ENCODE data around the gene FBXL2. TPM values are rescaled to one million over a fixed set of nuclear protein-coding genes. Genes with fewer than 3 reads are reported as not detected.

FBXL2 gene
- total RNA-seq, 1 donor from 2014 or later = 23.3 TPM

DNA sequence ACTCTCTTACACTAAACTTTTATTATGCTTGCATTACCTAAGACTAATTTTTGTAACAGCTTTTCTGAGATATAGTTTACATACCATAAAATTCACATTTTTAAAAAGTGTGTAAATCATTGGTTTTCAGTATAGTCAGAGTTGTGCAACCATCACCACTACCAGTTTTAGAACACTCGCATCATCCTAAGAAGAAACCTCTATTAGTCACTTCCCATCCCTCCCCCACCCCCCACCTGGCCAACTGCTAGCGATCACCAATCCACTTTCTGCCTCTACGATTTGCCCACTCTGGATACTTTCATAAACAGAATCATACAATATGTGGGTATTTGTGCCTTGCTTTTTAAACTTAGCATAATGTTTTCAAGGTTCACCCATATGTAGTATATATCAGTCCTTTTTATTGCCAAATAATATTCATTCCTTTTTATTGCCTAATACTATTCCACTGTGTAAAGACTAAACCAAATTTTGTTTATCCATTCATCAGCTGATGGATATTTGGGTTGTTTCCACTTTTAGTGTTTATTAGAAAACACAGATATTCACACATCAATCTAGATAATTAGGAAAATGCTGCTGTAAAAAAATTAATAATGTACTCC is 139.9 kb downstream of the FBXL2 start:
- Mint-ChIP-seq H3K4me1 (ENCODE audit: low read depth, unreplicated experiment) (peaks cover 9% of the 10 kb centered on the region), H3K36me3 (ENCODE audit: low read depth, unreplicated experiment) (peaks cover 22% of the 10 kb centered on the region), H3K27me3 (ENCODE audit: low read depth, unreplicated experiment) (no peaks in the 10 kb centered on the region), H3K4me3 (ENCODE audit: unreplicated experiment) (no peak overlapping the region), H3K9me3 (ENCODE audit: unreplicated experiment) (peaks cover 2% of the 10 kb centered on the region), H3K27ac (ENCODE audit: unreplicated experiment) (peak overlapping the region; percentile 14)
- FAIRE-seq (no peak), DNase-seq (ENCODE audit: low read depth) (no peak)
- Histone ChIP-seq H2AFZ (ENCODE audit: low read depth, low read length) (no peak overlapping the region), H3K4me1 (ENCODE audit: insufficient read depth, low read length) (no peaks in the 10 kb centered on the region), H3K4me2 (ENCODE audit: low read length) (peak overlapping the region; percentile 8), H3K9ac (ENCODE audit: low read length) (no peak overlapping the region), H3K4me3 (ENCODE audit: insufficient read depth, low read depth, low read length) (no peak overlapping the region), H3K36me3 (ENCODE audit: insufficient read depth, low read length) (peaks cover 23% of the 10 kb centered on the region), H3K9me3 (ENCODE audit: insufficient read depth, low read depth, low read length) (no peaks in the 10 kb centered on the region), H4K20me1 (ENCODE audit: insufficient read depth, low read length) (peaks cover 66% of the 10 kb centered on the region), H3K79me2 (ENCODE audit: insufficient read depth, low read length) (peaks cover 88% of the 10 kb centered on the region), H3K27ac (ENCODE audit: low read depth, low read length) (no peak overlapping the region), H3K27me3 (ENCODE audit: insufficient read depth, low read length) (no peaks in the 10 kb centered on the region)
- no peak for TF ChIP-seq EZH2 (IDR thresholded peaks at IDR 0.05; ENCODE audit: insufficient read depth, low read length)
- TF ChIP-seq, protein P1, sequence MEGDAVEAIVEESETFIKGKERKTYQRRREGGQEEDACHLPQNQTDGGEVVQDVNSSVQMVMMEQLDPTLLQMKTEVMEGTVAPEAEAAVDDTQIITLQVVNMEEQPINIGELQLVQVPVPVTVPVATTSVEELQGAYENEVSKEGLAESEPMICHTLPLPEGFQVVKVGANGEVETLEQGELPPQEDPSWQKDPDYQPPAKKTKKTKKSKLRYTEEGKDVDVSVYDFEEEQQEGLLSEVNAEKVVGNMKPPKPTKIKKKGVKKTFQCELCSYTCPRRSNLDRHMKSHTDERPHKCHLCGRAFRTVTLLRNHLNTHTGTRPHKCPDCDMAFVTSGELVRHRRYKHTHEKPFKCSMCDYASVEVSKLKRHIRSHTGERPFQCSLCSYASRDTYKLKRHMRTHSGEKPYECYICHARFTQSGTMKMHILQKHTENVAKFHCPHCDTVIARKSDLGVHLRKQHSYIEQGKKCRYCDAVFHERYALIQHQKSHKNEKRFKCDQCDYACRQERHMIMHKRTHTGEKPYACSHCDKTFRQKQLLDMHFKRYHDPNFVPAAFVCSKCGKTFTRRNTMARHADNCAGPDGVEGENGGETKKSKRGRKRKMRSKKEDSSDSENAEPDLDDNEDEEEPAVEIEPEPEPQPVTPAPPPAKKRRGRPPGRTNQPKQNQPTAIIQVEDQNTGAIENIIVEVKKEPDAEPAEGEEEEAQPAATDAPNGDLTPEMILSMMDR (IDR thresholded peaks at IDR 0.05; ENCODE audit: insufficient read depth, low read depth, low read length) = no peak

DNA sequence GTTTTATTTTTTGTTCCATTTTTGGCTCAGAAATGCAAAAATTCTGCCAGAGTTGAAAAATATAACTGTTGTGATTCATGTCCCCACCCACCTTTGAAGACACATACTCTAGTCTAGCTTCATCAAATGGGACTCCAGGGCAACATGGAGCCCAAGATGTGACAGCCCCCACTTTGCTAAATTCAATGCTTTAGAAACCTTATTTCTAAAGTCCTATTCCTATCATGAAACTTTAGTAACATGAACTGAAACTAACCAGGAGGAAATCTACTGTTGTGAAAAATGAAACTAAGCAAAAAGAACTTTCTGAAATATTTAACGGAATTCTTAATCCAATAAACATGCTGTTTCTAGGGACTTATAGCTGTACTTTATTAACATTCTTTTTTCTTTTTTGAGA is 142.7 kb downstream of the FBXL2 start:
- Histone ChIP-seq H3K4me3 (ENCODE audit: insufficient read depth, low read depth, low read length) (no peak overlapping the region), H2AFZ (ENCODE audit: low read depth, low read length) (no peak overlapping the region), H3K27me3 (ENCODE audit: insufficient read depth, low read length) (no peaks in the 10 kb centered on the region), H3K79me2 (ENCODE audit: insufficient read depth, low read length) (peaks cover 91% of the 10 kb centered on the region), H3K4me2 (ENCODE audit: low read length) (no peak overlapping the region), H4K20me1 (ENCODE audit: insufficient read depth, low read length) (peaks cover 67% of the 10 kb centered on the region), H3K36me3 (ENCODE audit: insufficient read depth, low read length) (peaks cover 20% of the 10 kb centered on the region), H3K9me3 (ENCODE audit: insufficient read depth, low read depth, low read length) (no peaks in the 10 kb centered on the region), H3K4me1 (ENCODE audit: insufficient read depth, low read length) (no peaks in the 10 kb centered on the region), H3K27ac (ENCODE audit: low read depth, low read length) (no peak overlapping the region), H3K9ac (ENCODE audit: low read length) (no peak overlapping the region)
- no peak for FAIRE-seq
- Mint-ChIP-seq H3K4me1 (ENCODE audit: low read depth, unreplicated experiment) (peaks cover 16% of the 10 kb centered on the region), H3K27ac (ENCODE audit: unreplicated experiment) (no peak overlapping the region), H3K4me3 (ENCODE audit: unreplicated experiment) (no peak overlapping the region), H3K9me3 (ENCODE audit: unreplicated experiment) (peaks cover 2% of the 10 kb centered on the region), H3K27me3 (ENCODE audit: low read depth, unreplicated experiment) (no peaks in the 10 kb centered on the region), H3K36me3 (ENCODE audit: low read depth, unreplicated experiment) (peaks cover 24% of the 10 kb centered on the region)
- no peak for TF ChIP-seq EZH2 (IDR thresholded peaks at IDR 0.05; ENCODE audit: insufficient read depth, low read length)
- TF ChIP-seq, protein P1 (IDR thresholded peaks at IDR 0.05; ENCODE audit: insufficient read depth, low read depth, low read length) = no peak
- no peak for DNase-seq (ENCODE audit: low read depth)

DNA sequence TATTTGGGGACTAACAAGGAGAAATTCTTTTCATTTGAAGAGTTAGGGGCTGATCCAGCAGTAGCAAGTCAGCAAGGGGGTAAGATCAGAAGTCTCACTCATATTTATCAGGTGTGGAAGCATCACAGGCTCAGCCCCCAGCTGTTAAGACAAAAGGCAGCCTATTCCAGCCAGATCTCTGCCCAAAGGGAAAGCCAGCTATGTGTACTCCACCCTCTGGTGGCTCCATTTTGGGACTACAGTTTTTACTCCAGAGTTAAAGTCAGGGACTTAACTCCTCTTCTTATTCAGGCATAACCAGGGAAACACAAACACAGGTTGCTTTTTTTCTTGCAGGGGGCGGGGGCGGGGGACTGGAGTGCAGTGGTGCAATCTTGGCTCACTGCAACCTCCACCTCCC is 143.7 kb downstream of the FBXL2 start:
- no peaks in the 10 kb centered on the region for H3K9me3 ChIP-seq (ENCODE audit: insufficient read depth, low read depth, low read length)
- peaks cover 65% of the 10 kb centered on the region for H4K20me1 ChIP-seq (ENCODE audit: insufficient read depth, low read length)
- peaks cover under 1% of the 10 kb centered on the region for H3K4me1 ChIP-seq (ENCODE audit: insufficient read depth, low read length)
- Mint-ChIP-seq H3K36me3 (ENCODE audit: low read depth, unreplicated experiment) (peaks cover 25% of the 10 kb centered on the region), H3K9me3 (ENCODE audit: unreplicated experiment) (peaks cover 2% of the 10 kb centered on the region), H3K4me1 (ENCODE audit: low read depth, unreplicated experiment) (peaks cover 22% of the 10 kb centered on the region), H3K27ac (ENCODE audit: unreplicated experiment) (no peak overlapping the region), H3K27me3 (ENCODE audit: low read depth, unreplicated experiment) (no peaks in the 10 kb centered on the region), H3K4me3 (ENCODE audit: unreplicated experiment) (no peak overlapping the region)
- no peak overlapping the region for H2AFZ ChIP-seq (ENCODE audit: low read depth, low read length)
- no peak overlapping the region for H3K9ac ChIP-seq (ENCODE audit: low read length)
- DNase-seq (ENCODE audit: low read depth) (no peak), FAIRE-seq (no peak)
- H3K79me2 ChIP-seq (ENCODE audit: insufficient read depth, low read length) = peaks cover 90% of the 10 kb centered on the region
- no peak overlapping the region for H3K4me2 ChIP-seq (ENCODE audit: low read length)
- H3K36me3 ChIP-seq (ENCODE audit: insufficient read depth, low read length) = peaks cover 14% of the 10 kb centered on the region
- H3K4me3 ChIP-seq (ENCODE audit: insufficient read depth, low read depth, low read length) = no peak overlapping the region
- TF ChIP-seq, protein P1 (IDR thresholded peaks at IDR 0.05; ENCODE audit: insufficient read depth, low read depth, low read length) = peak; percentile 6
- TF ChIP-seq EZH2 (IDR thresholded peaks at IDR 0.05; ENCODE audit: insufficient read depth, low read length) = no peak
- no peak overlapping the region for H3K27ac ChIP-seq (ENCODE audit: low read depth, low read length)
- H3K27me3 ChIP-seq (ENCODE audit: insufficient read depth, low read length) = no peaks in the 10 kb centered on the region

Measured in astrocyte (in vitro differentiated cells and primary cell).